Common myeloid progenitor, CD34-positive (primary cell): ENCODE data around the gene RAB40AL.
"Not testable (repeated sequence)": the region's sequence is repeated elsewhere in the genome, so short reads cannot be mapped to it uniquely, and the experiment has no call there.

Source experiments
- CTCF ChIA-PET: fragments of 350-600 bp; sonication (Branson Sonifier 250); formaldehyde crosslinking; loops from one replicate; lab custom pipeline; 2021; ENCODE audit warnings: antibody characterized with exemption; lab: Charles Lee
- POLR2A ChIA-PET: fragments of 350-600 bp; sonication (Branson Sonifier 250); formaldehyde crosslinking; loops from one replicate; lab custom pipeline; 2021; ENCODE audit warnings: antibody characterized with exemption; lab: Charles Lee
- DNase-seq, 3 donors: peaks; one replicate each; pipeline versions ENCODE4 v3.0.0 to v3.0.0-alpha.2; 2013
- H3K27ac ChIP-seq, 2 experiments: 1 replicate in 1 of 2; 2 replicates in 1 of 2; pipeline ENCODE4 v1.7.0; 2013; ENCODE audit warnings: inconsistent platforms in 2 of 2, low read length in 2 of 2, mild to moderate bottlenecking in 2 of 2, low read depth in 1 of 2, moderate library complexity in 1 of 2; ENCODE audit not compliant: severe bottlenecking in 2 of 2, insufficient read depth in 1 of 2, poor library complexity in 1 of 2
- H3K27me3 ChIP-seq, 5 experiments: replicated peaks in 2 of 5; 1 replicate in 3 of 5; 2 replicates in 2 of 5; pipeline versions ENCODE4 v1.6.1 to v1.7.0; 2013; ENCODE audit warnings: low read length in 4 of 5, mild to moderate bottlenecking in 2 of 5, moderate library complexity in 2 of 5, inconsistent platforms in 1 of 5; ENCODE audit not compliant: insufficient read depth in 5 of 5, control insufficient read depth in 4 of 5
- H3K36me3 ChIP-seq, 4 experiments: 1 replicate in 2 of 4; 2 replicates in 2 of 4; pipeline versions ENCODE4 v1.6.1 to v1.7.0; 2013; ENCODE audit warnings: low read length in 3 of 4, control low read depth in 1 of 4, mild to moderate bottlenecking in 1 of 4; ENCODE audit not compliant: control insufficient read depth in 4 of 4, insufficient read depth in 4 of 4
- H3K4me1 ChIP-seq, 4 experiments: 1 replicate in 3 of 4; 2 replicates in 1 of 4; pipeline versions ENCODE4 v1.6.1 to v1.7.1; 2013; ENCODE audit warnings: low read length in 3 of 4, mild to moderate bottlenecking in 3 of 4, control low read depth in 1 of 4, inconsistent platforms in 1 of 4, moderate library complexity in 1 of 4; ENCODE audit not compliant: control insufficient read depth in 4 of 4, insufficient read depth in 4 of 4; ENCODE audit errors: control extremely low read depth in 1 of 4
- H3K4me3 ChIP-seq, 7 experiments: 1 replicate in 4 of 7; 2 replicates in 3 of 7; pipeline versions ENCODE4 v1.5.1 to v1.7.0; 2013; ENCODE audit warnings: mild to moderate bottlenecking in 7 of 7, low read length in 6 of 7, moderate library complexity in 6 of 7, inconsistent platforms in 2 of 7, low read depth in 2 of 7, control low read depth in 1 of 7; ENCODE audit not compliant: insufficient read depth in 4 of 7, control insufficient read depth in 1 of 7; ENCODE audit errors: extremely low read depth in 1 of 7
- H3K9me3 ChIP-seq, 5 experiments: 1 replicate in 4 of 5; 2 replicates in 1 of 5; pipeline versions ENCODE4 v1.6.1 to v1.7.1; 2013; ENCODE audit warnings: low read length in 4 of 5, mild to moderate bottlenecking in 2 of 5, inconsistent platforms in 1 of 5, low read depth in 1 of 5, moderate library complexity in 1 of 5; ENCODE audit not compliant: control insufficient read depth in 4 of 5, insufficient read depth in 2 of 5; ENCODE audit errors: control extremely low read depth in 1 of 5
- WGBS: methylation state at CpG from one replicate; pipeline ENCODE4 v1.1.5; 2013; ENCODE audit not compliant: insufficient coverage; 5-methylcytosine and 5-hydroxymethylcytosine counted together

Gene RAB40AL

GRCh38 chrX:102964940-102965339, 27.9 kb downstream of the RAB40AL start:
- 67% methylated on average over 1 of the region's 1 CpG for WGBS
- DNase-seq = no peak
- CTCF ChIA-PET = no interaction called here
- Histone ChIP-seq H3K27me3 (no peaks in the 10 kb centered on the region), H3K27ac (no peak overlapping the region), H3K9me3 (peaks cover 0 to 14% (median 4%) of the 10 kb centered on the region in 5 experiments), H3K4me1 (no peaks in the 10 kb centered on the region), H3K36me3 (no peaks in the 10 kb centered on the region), H3K4me3 (no peak overlapping the region)
- POLR2A ChIA-PET = no interaction called here

DNA sequence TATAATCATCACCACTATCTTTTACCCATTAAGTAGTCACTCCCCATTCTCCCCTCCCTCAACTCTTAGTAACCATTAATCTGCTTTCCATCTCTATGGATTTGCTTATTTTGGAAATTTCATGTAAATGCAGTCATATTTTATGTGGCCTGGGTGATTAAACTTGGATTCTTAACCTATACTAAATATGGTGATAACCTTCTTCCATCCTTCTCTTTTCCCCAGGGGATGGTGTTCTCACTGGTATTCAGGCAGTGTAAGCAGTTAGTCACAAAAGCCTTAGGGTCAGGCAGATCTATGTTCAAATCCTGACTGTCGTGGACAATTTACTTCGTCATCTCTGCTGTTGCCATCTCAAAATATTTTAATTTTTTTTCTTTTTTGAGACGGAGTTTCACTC, 29.6 kb downstream of the RAB40AL start:
- Histone ChIP-seq H3K36me3 (no peaks in the 10 kb centered on the region), H3K9me3 (peaks cover 1 to 17% (median 4%) of the 10 kb centered on the region in 5 experiments), H3K4me3 (no peak overlapping the region), H3K27ac (no peak overlapping the region), H3K27me3 (no peaks in the 10 kb centered on the region), H3K4me1 (no peaks in the 10 kb centered on the region)
- CTCF ChIA-PET = no interaction called here
- POLR2A ChIA-PET = no interaction called here
- WGBS = 90% methylated on average over 2 of the region's 3 CpGs
- no peak for DNase-seq

DNA sequence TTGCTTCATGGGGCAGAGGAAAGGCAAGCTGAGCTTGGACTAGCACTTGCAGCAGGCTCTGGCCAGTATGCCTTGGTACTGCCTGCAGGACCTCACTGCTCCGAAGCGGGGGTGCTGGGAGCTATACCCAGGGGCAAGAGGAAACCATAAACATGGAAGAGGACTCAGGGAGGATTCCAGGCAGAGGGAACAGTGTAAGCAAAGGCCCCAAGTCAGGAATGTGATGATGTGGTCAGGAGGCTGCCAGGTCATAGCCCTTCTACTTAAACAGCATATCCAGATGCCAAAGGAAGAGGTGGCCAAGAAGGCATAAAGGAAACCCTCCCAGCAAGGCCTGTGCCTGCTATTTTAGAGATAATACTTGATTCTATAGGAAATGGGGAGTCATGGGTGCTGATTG, 31.1 kb downstream of the RAB40AL start:
- no peak for DNase-seq
- ChIA-PET POLR2A (no interaction called here), CTCF (no interaction called here)
- Histone ChIP-seq H3K27ac (no peak overlapping the region), H3K9me3 (peaks cover 1 to 27% (median 8%) of the 10 kb centered on the region in 5 experiments), H3K4me3 (no peak overlapping the region), H3K27me3 (no peaks in the 10 kb centered on the region), H3K4me1 (no peaks in the 10 kb centered on the region), H3K36me3 (no peaks in the 10 kb centered on the region)
- WGBS = no CpG with 5 or more reads among the region's 2 CpGs

- H3K27me3 ChIP-seq, H3K27ac ChIP-seq, CTCF ChIA-PET, H3K4me1 ChIP-seq, H3K4me3 ChIP-seq, POLR2A ChIA-PET, H3K36me3 ChIP-seq, DNase-seq: not testable (repeated sequence)
- peaks cover 1 to 27% (median 11%) of the 10 kb centered on the region in 5 experiments for H3K9me3 ChIP-seq
Measured at GRCh38 chrX:102971536-102971935, 34.5 kb downstream of the RAB40AL start.

DNA sequence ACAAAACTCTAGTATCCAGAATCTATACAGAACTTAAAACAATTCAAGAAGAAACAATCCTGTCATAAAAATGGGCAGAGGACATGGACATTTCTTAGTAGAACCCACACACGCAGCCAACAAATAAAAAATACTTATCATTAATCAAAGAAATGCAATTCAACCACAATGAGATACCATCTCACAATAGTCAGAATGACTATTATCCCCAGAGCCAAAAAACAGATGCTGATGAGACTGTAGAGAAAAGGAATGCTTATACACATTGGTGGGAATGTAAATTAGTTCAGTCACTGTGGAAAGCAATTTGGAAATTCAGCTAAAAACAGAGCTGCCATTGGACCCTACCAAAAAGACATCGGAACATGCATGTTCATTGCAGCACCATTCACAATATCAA, 37.9 kb downstream of the RAB40AL start:
- Histone ChIP-seq H3K4me1 (peaks cover 0 to 1% (median 0%) of the 10 kb centered on the region in 4 experiments), H3K4me3 (no peak overlapping the region), H3K36me3 (no peaks in the 10 kb centered on the region), H3K27me3 (peaks cover 0 to 2% (median 0%) of the 10 kb centered on the region in 5 experiments), H3K27ac (no peak overlapping the region), H3K9me3 (peaks cover 1 to 13% (median 7%) of the 10 kb centered on the region in 5 experiments)
- POLR2A ChIA-PET = no interaction called here
- CTCF ChIA-PET = no interaction called here
- 80% methylated on average over 1 of the region's 2 CpGs for WGBS
- no peak for DNase-seq

DNA sequence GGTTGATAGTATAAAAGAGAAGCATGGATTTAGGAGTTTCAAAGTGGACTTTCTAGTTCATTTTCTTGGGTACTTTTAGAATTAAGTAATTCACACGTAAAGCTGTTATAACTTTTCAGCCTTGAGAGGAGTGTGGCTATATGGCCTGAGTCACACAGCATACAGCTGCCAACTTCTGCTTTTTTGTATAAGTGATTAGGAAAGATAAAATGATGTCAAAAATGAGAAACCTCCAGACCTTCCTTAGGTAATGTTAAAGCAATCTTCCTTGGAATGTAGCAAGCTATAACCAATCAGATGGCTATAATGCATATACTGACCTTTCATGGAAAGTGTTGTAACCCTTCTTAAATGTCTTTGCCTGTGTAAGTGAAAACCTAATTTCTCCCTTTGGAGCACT, 39.2 kb downstream of the RAB40AL start:
- Histone ChIP-seq H3K27me3 (peaks cover 0 to 2% (median 0%) of the 10 kb centered on the region in 5 experiments), H3K27ac (no peak overlapping the region), H3K9me3 (peaks cover 0 to 13% (median 7%) of the 10 kb centered on the region in 5 experiments), H3K36me3 (no peaks in the 10 kb centered on the region), H3K4me1 (peaks cover 0 to 1% (median 0%) of the 10 kb centered on the region in 4 experiments), H3K4me3 (no peak overlapping the region)
- WGBS = 100% methylated on average over 1 of the region's 1 CpG
- POLR2A ChIA-PET = no interaction called here
- CTCF ChIA-PET = no interaction called here
- DNase-seq = peak in 2 of 3 donors; percentile 46 to 59

GRCh38 chrX:102976793-102977495, 39.9 kb downstream of the RAB40AL start:
- no peak overlapping the region for H3K4me3 ChIP-seq
- CTCF ChIA-PET = interaction anchor here (1.0 kb wide), 1 partner anchor 25 kb away, joined by 3 read pairs; no protein-coding TSS in a partner anchor
- 74% methylated on average over 3 of the region's 4 CpGs for WGBS

More at GRCh38 chrX:102976793-102977495, 39.9 kb downstream of the RAB40AL start:
- Histone ChIP-seq H3K36me3 (no peaks in the 10 kb centered on the region), H3K27ac (no peak overlapping the region), H3K9me3 (peaks cover 0 to 8% (median 5%) of the 10 kb centered on the region in 5 experiments), H3K27me3 (peaks cover 0 to 2% (median 0%) of the 10 kb centered on the region in 5 experiments), H3K4me1 (peaks cover 0 to 1% (median 0%) of the 10 kb centered on the region in 4 experiments)
- POLR2A ChIA-PET = interaction anchor here (0.6 kb wide), 1 partner anchor 868 kb away, joined by 3 read pairs; no protein-coding TSS in a partner anchor
- DNase-seq = no peak
